ENCODE results near the gene COL7A1.
A peak's percentile ranks its signal among the peaks of the same experiment; 100 is the strongest.

COL7A1 gene

GRCh38 chr3:48635222-48636021, 40.3 kb upstream of the COL7A1 start, which contains the start of gene SLC26A6:
Gene SLC26A6 (minus strand): TSS chr3:48635461. CDS start chr3:48635393, 68 bp downstream.
- DNase-seq (ENCODE audit: low read depth), result peak; percentile 85
- TF ChIP-seq, protein P1, sequence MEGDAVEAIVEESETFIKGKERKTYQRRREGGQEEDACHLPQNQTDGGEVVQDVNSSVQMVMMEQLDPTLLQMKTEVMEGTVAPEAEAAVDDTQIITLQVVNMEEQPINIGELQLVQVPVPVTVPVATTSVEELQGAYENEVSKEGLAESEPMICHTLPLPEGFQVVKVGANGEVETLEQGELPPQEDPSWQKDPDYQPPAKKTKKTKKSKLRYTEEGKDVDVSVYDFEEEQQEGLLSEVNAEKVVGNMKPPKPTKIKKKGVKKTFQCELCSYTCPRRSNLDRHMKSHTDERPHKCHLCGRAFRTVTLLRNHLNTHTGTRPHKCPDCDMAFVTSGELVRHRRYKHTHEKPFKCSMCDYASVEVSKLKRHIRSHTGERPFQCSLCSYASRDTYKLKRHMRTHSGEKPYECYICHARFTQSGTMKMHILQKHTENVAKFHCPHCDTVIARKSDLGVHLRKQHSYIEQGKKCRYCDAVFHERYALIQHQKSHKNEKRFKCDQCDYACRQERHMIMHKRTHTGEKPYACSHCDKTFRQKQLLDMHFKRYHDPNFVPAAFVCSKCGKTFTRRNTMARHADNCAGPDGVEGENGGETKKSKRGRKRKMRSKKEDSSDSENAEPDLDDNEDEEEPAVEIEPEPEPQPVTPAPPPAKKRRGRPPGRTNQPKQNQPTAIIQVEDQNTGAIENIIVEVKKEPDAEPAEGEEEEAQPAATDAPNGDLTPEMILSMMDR (conservative IDR thresholded peaks at IDR 0.05; ENCODE audit: low read depth, low read length), result peak; percentile 73
- H3K4me3 ChIP-seq (ENCODE audit: low read length), result peak within 1 kb of the TSS; percentile 81

GRCh38 chr3:48634661-48635221, 39.6 kb upstream of the COL7A1 start:
- TF ChIP-seq, protein P1 (conservative IDR thresholded peaks at IDR 0.05; ENCODE audit: low read depth, low read length), result no peak
- no peak for DNase-seq (ENCODE audit: low read depth)
- peak overlapping the region; percentile 81 for H3K4me3 ChIP-seq (ENCODE audit: low read length)

- DNase-seq (ENCODE audit: low read depth), result no peak
- H3K4me3 ChIP-seq (ENCODE audit: low read length), result no peak overlapping the region
- TF ChIP-seq, protein P1 (conservative IDR thresholded peaks at IDR 0.05; ENCODE audit: low read depth, low read length), result no peak
These were observed 38.6 kb upstream of the COL7A1 start for GRCh38 chr3:48633743-48634142.

DNA sequence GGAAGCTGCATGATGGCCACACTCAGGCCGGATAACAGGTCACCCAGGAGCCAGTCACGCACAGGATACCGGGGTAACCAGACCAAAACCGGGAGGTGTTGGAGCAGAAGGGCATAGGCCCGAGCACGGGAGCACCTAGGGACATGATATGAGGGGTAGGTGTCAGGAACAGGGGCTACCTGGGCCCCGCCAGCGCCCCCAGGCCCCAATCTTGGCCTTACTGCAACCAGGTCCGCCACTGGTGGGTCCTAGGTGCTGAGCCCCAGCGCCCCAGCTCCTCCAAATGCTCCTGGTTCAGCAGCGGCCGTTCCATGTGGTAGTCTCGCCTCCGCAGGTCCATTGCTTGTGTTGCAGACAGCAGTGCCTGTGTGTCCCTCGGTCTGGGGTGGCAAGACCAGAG, 38.1 kb upstream of the COL7A1 start:
- DNase-seq (ENCODE audit: low read depth), result no peak
- H3K4me3 ChIP-seq (ENCODE audit: low read length), result no peak overlapping the region
- TF ChIP-seq, protein P1 (conservative IDR thresholded peaks at IDR 0.05; ENCODE audit: low read depth, low read length), result no peak

DNA sequence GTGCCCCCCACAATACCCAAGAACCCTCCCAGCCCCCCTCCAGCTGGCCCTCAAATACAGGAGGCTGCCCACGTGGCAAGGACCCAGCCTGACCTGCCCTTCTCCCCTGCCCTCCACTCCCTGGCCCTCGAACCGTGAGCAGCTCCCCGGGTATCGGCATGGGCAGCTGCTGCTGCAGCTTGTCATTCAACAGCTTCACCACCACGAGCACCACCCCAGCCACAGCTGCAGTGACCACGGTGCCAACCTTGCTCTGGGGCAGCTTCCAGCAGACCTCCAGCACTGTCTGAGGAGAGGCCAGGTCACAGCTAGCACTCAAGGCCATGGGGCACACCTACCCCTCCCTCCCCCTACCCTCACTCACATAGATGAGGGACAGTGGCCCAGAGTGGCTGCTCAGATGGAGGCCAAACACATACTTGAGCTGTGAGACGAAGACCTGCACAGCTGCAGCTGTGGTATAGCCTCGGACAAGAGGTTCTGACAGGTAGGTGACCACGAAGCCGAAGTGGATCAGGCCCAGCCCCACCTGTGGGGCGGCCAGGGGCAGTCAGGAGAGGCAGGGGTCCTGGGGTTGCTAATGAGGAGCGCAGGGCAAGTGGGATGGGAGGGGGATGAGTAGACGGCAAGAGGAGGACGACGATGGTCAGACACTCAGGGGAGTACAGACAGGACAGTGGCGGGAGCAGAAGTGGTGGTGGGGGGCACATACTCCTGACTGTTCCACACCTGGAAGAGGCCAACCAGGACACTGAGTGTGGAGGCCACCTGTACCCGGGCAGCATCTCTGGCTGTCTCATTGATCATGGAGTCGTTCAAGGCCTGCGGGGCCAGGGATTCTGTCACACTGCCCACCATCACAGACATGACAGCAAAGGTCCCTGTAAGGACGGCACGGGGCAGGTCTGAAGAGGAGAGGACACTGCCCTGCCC, 36.7 kb upstream of the COL7A1 start:
- TF ChIP-seq, protein P1 (conservative IDR thresholded peaks at IDR 0.05; ENCODE audit: low read depth, low read length), result no peak
- H3K4me3 ChIP-seq (ENCODE audit: low read length), result no peak overlapping the region
- DNase-seq (ENCODE audit: low read depth), result no peak

- TF ChIP-seq, protein P1 (conservative IDR thresholded peaks at IDR 0.05; ENCODE audit: low read depth, low read length), result no peak
These were observed 35.7 kb upstream of the COL7A1 start for GRCh38 chr3:48630833-48631232.

More at GRCh38 chr3:48630833-48631232, 35.7 kb upstream of the COL7A1 start:
- no peak for DNase-seq (ENCODE audit: low read depth)
- H3K4me3 ChIP-seq (ENCODE audit: low read length), result no peak overlapping the region
